Activated naive CD8-positive, alpha-beta T cell treated with anti-CD3 and anti-CD28 coated beads for 36 hours (primary cell): Measurements from ENCODE around the gene HAPLN3. TPM values are rescaled to one million over a fixed set of nuclear protein-coding genes. Genes with fewer than 3 reads are reported as not detected.
A peak's percentile ranks its signal among the peaks of the same experiment; 100 is the strongest.

Experiments
- DNase-seq: peaks from one replicate; pipeline ENCODE4 v3.0.0; 2021
- H3K27ac Mint-ChIP-seq: one replicate; pipeline ENCODE4 v1.8.0; 2022; ENCODE audit warnings: mild to moderate bottlenecking, moderate library complexity, mixed read lengths
- H3K27me3 Mint-ChIP-seq: one replicate; pipeline ENCODE4 v1.8.0; 2022; ENCODE audit warnings: mild to moderate bottlenecking, mixed read lengths
- H3K36me3 Mint-ChIP-seq: one replicate; pipeline ENCODE4 v1.8.0; 2021; ENCODE audit warnings: mild to moderate bottlenecking, mixed read lengths
- H3K4me1 Mint-ChIP-seq: one replicate; pipeline ENCODE4 v1.8.0; 2021; ENCODE audit warnings: mixed read lengths
- H3K4me3 Mint-ChIP-seq: one replicate; pipeline ENCODE4 v1.8.0; 2022; ENCODE audit warnings: mild to moderate bottlenecking, moderate library complexity, mixed read lengths
- H3K9me3 Mint-ChIP-seq: one replicate; pipeline ENCODE4 v1.8.0; 2022; ENCODE audit warnings: mixed read lengths
- total RNA-seq, 2 experiments: library from RNA; stranded (reverse); gene quantifications; one replicate each; pipeline ENCODE4 v1.2.3, GENCODE V29; 2021

Gene HAPLN3
- total RNA-seq, 2 experiments from 2014 or later = 82.6 to 83.2 TPM

- no peaks in the 10 kb centered on the region for H3K9me3 Mint-ChIP-seq
- H3K4me1 Mint-ChIP-seq = peaks cover 25% of the 10 kb centered on the region
- H3K27ac Mint-ChIP-seq = peak overlapping the region; percentile 70
- DNase-seq = no peak
- H3K4me3 Mint-ChIP-seq = no peak overlapping the region
- H3K36me3 Mint-ChIP-seq = peaks cover 4% of the 10 kb centered on the region
- no peaks in the 10 kb centered on the region for H3K27me3 Mint-ChIP-seq
Measured at GRCh38 chr15:88904257-88904623, 8.9 kb upstream of the HAPLN3 start.

GRCh38 chr15:88902846-88903245, 7.5 kb upstream of the HAPLN3 start:
- Mint-ChIP-seq H3K9me3 (no peaks in the 10 kb centered on the region), H3K27me3 (no peaks in the 10 kb centered on the region), H3K36me3 (peaks cover 4% of the 10 kb centered on the region), H3K27ac (no peak overlapping the region), H3K4me3 (no peak overlapping the region), H3K4me1 (peaks cover 21% of the 10 kb centered on the region)
- no peak for DNase-seq

DNA sequence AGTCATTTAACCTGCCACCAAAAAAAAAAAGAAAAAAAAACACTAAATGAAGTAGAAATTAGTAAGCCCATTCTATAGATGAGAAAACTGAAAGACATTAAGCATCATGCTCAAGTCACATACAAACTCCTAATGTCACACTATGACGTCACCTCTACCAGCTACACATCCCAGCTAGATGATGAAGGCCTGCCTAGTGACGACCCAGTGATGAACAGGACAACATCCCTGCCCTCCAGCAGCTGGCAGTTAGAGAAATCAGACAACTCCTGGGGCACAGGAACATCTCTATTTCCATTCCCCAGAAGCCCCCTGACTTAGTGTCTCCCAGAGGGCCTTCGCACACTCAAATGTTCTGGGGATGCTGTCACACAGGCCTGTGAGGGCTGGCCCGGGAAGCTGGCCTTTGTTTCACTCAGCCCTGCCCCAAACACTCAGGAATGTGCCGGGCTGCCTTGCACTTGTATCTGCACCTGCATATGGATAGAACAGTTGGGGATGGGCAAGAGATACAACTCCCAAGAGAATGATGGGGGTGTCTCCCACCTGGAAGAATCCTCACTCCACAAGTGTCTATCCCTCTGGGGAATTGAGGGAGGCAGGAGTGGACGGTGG, 7.0 kb upstream of the HAPLN3 start:
- Mint-ChIP-seq H3K27ac (no peak overlapping the region), H3K4me3 (no peak overlapping the region), H3K9me3 (no peaks in the 10 kb centered on the region), H3K36me3 (peaks cover 4% of the 10 kb centered on the region), H3K27me3 (no peaks in the 10 kb centered on the region), H3K4me1 (peaks cover 26% of the 10 kb centered on the region)
- DNase-seq = no peak

- no peaks in the 10 kb centered on the region for H3K9me3 Mint-ChIP-seq
- H3K27ac Mint-ChIP-seq = no peak overlapping the region
- H3K4me3 Mint-ChIP-seq = no peak overlapping the region
- H3K36me3 Mint-ChIP-seq = peaks cover 4% of the 10 kb centered on the region
- no peaks in the 10 kb centered on the region for H3K27me3 Mint-ChIP-seq
- H3K4me1 Mint-ChIP-seq = peaks cover 33% of the 10 kb centered on the region
- no peak for DNase-seq
Measured at GRCh38 chr15:88901508-88902220, 6.3 kb upstream of the HAPLN3 start.

- Mint-ChIP-seq H3K4me3 (no peak overlapping the region), H3K27me3 (no peaks in the 10 kb centered on the region), H3K4me1 (peaks cover 35% of the 10 kb centered on the region), H3K9me3 (no peaks in the 10 kb centered on the region), H3K27ac (no peak overlapping the region), H3K36me3 (peaks cover 4% of the 10 kb centered on the region)
- DNase-seq = no peak
Measured at GRCh38 chr15:88900982-88901418, 5.7 kb upstream of the HAPLN3 start.

DNA sequence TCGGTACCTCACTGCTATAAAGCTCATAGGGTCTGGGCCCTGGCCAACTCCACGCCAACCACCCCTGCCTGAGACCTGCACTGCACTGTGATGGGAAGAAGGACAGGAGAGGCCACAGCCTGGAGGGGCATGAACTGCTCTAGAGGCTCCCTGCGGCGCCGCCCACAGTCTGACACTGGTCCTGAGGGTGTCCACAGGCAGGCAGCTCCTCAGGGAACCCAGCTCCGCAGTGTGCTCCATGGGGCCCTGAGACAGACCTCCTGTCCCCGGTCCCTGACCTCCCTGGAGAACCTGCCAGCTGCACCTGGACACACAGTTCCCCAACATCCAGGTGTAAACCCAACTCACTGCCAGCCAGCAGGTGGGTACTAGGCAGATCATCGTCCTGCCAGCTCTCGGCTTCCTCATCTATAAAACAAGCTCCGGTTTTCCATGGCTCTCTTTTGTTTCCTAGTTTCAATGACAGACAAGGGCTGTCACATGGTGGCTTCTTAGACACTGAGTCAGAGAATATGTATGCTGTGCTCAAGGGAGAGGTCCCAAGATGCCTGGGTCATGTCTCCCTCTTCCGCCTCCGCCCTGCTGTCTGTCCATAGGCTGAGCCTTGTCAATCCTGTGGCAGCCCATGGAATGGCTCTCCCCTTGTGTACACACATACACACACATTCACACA, 5.1 kb upstream of the HAPLN3 start:
- no peak for DNase-seq
- Mint-ChIP-seq H3K36me3 (peaks cover 4% of the 10 kb centered on the region), H3K9me3 (no peaks in the 10 kb centered on the region), H3K4me1 (peaks cover 38% of the 10 kb centered on the region), H3K4me3 (no peak overlapping the region), H3K27me3 (no peaks in the 10 kb centered on the region), H3K27ac (no peak overlapping the region)

- peaks cover 28% of the 10 kb centered on the region for H3K4me1 Mint-ChIP-seq
- no peaks in the 10 kb centered on the region for H3K27me3 Mint-ChIP-seq
- no peak for DNase-seq
- H3K4me3 Mint-ChIP-seq = no peak overlapping the region
- peaks cover 4% of the 10 kb centered on the region for H3K36me3 Mint-ChIP-seq
- H3K27ac Mint-ChIP-seq = no peak overlapping the region
- H3K9me3 Mint-ChIP-seq = no peaks in the 10 kb centered on the region
Measured at GRCh38 chr15:88899251-88899650, 3.9 kb upstream of the HAPLN3 start.

GRCh38 chr15:88898736-88899135, 3.4 kb upstream of the HAPLN3 start:
- no peak for DNase-seq
- Mint-ChIP-seq H3K36me3 (peaks cover 4% of the 10 kb centered on the region), H3K9me3 (no peaks in the 10 kb centered on the region), H3K4me1 (peaks cover 26% of the 10 kb centered on the region), H3K4me3 (no peak overlapping the region), H3K27me3 (no peaks in the 10 kb centered on the region), H3K27ac (no peak overlapping the region)

- Mint-ChIP-seq H3K4me1 (peaks cover 29% of the 10 kb centered on the region), H3K4me3 (no peak overlapping the region), H3K9me3 (no peaks in the 10 kb centered on the region), H3K27ac (no peak overlapping the region), H3K36me3 (peaks cover 10% of the 10 kb centered on the region), H3K27me3 (no peaks in the 10 kb centered on the region)
- peak; percentile 86 for DNase-seq
Measured at GRCh38 chr15:88897456-88898194, 2.3 kb upstream of the HAPLN3 start.

GRCh38 chr15:88897142-88897455, 1.8 kb upstream of the HAPLN3 start:
- H3K9me3 Mint-ChIP-seq = no peaks in the 10 kb centered on the region
- H3K27ac Mint-ChIP-seq = no peak overlapping the region
- H3K36me3 Mint-ChIP-seq = peaks cover 12% of the 10 kb centered on the region

GRCh38 chr15:88896333-88897033, 1.1 kb upstream of the HAPLN3 start:
- H3K4me3 Mint-ChIP-seq = no peak overlapping the region
- H3K36me3 Mint-ChIP-seq = peaks cover 12% of the 10 kb centered on the region
- H3K9me3 Mint-ChIP-seq = no peaks in the 10 kb centered on the region
- H3K4me1 Mint-ChIP-seq = peaks cover 29% of the 10 kb centered on the region
- H3K27me3 Mint-ChIP-seq = no peaks in the 10 kb centered on the region
- DNase-seq = no peak
- no peak overlapping the region for H3K27ac Mint-ChIP-seq

More at GRCh38 chr15:88897142-88897455, 1.8 kb upstream of the HAPLN3 start:
- Mint-ChIP-seq H3K27me3 (no peaks in the 10 kb centered on the region), H3K4me1 (peaks cover 29% of the 10 kb centered on the region), H3K4me3 (no peak overlapping the region)
- no peak for DNase-seq

DNA sequence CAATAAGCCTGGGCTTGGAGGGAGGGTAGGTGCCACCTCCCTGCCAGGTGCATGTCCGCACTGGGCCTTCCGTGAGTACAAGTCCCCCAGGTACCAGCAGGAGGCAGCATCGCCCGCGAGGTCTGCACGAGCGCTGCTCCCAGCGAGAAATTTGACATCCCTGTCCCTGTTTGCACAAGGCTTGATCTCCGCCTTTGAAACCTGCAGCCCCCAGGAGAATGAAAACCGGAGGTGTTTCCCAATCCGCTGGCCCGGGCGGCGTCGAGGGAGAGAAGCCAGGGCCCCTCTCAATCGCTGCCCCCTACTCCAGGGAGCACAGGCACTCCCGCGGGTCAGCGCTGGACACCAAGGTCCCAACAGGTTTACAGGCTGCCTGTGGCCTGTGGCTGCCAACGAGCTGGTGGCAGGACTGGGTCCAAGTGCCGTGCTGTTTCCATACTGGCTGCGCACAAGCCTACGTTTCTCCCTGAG, 961 bp downstream of the HAPLN3 start:
- peaks cover 21% of the 10 kb centered on the region for H3K36me3 Mint-ChIP-seq
- H3K4me3 Mint-ChIP-seq = peak overlapping the region; percentile 86
- H3K9me3 Mint-ChIP-seq = no peaks in the 10 kb centered on the region
- H3K27me3 Mint-ChIP-seq = no peaks in the 10 kb centered on the region
- peak overlapping the region; percentile 86 for H3K27ac Mint-ChIP-seq
- DNase-seq = peak; percentile 83
- peaks cover 35% of the 10 kb centered on the region for H3K4me1 Mint-ChIP-seq

GRCh38 chr15:88891540-88892254, 3.6 kb downstream of the HAPLN3 start:
- DNase-seq = no peak
- Mint-ChIP-seq H3K4me3 (no peak overlapping the region), H3K27ac (no peak overlapping the region), H3K36me3 (peaks cover 31% of the 10 kb centered on the region), H3K4me1 (peaks cover 22% of the 10 kb centered on the region), H3K9me3 (no peaks in the 10 kb centered on the region), H3K27me3 (no peaks in the 10 kb centered on the region)

DNA sequence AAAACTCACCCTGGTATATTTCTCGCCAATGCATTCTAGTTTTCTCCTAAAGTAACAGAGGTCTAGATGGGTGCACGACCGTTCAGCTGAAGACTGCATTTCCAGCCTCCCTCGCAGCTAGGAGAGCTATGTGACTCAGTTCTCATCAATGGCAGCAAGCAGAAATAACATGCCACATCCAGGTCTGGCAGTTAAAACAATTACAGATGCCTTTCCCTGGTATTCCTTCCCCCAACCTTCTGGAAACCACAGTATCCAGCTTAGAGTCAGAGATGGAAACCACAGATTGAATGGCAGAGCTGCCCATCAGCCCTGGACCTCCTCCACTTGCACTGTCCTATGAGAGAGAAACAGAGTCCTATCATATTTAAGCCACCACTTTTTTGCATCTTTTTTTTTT, 4.8 kb downstream of the HAPLN3 start:
- Mint-ChIP-seq H3K36me3 (peaks cover 31% of the 10 kb centered on the region), H3K27ac (no peak overlapping the region), H3K4me3 (no peak overlapping the region), H3K4me1 (peaks cover 15% of the 10 kb centered on the region), H3K27me3 (no peaks in the 10 kb centered on the region), H3K9me3 (no peaks in the 10 kb centered on the region)
- DNase-seq = no peak
